DMS53 treated with DMSO at 0.1 percent for 48 hours (cell line): ENCODE measurements around the gene PTX4.

ENCODE experiments used
- DNase-seq: peaks from one replicate; lab custom pipeline; 2025; ENCODE audit not compliant: unreplicated experiment; lab: John Stamatoyannopoulos, UW

Gene PTX4

DNA sequence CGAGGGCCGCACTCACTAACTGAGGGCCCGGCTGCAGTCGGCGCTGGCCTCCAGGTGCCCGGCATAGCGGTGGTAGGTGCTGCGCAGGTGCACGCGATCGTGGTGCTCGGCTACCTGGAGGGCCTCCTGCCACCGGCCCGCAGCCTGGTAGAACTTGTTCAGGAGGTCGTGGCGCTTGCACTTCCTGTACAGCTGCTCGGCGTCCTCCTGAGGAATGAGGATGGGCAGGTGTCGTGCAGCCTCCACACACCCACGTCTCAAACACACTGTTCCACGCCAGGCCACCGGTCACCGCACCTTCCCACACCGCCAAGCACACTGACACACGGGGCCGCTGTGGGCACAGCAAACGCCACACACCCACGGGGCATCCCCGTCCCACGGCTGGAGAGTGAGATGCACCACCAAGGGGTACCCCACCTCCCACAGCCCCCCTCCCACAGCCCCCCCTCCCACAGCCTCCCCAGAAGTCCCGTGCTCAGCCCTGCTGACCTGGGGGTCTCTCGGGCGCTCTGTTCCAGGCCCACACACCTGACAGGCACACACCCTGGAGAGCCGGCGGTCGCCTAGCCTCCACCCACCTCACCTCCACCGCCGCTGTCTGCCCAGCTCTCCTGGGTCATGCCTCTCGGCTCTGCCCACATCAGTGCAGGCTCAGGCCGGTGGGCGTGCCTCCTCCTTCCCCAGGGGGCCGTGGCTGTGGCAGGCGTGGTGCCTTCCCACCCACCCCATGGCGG, 37.3 kb upstream of the PTX4 start:
- no peak for DNase-seq

DNA sequence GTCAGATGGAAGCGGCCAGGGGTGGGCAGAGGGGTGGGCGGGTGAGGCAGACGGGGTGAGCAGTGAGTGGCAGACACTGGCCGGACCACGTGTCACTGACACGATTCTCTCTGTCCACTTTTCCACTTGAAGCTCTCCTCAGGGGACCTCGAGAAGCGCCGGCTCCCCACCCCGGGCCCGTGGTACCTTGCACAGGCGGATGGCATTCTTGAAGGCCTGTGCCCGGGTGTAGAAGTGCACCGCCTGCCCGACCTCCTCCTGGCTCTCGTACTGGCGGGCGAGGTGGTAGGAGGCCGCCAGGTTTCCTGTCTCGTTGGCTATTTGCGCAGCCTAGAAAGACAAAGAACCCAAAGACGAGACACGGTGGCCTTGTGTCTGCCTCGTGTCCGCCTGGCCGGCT, 35.6 kb upstream of the PTX4 start:
- no peak for DNase-seq

- DNase-seq: no peak
Observed at GRCh38 chr16:1523581-1524245, 35.0 kb upstream of the PTX4 start.

DNA sequence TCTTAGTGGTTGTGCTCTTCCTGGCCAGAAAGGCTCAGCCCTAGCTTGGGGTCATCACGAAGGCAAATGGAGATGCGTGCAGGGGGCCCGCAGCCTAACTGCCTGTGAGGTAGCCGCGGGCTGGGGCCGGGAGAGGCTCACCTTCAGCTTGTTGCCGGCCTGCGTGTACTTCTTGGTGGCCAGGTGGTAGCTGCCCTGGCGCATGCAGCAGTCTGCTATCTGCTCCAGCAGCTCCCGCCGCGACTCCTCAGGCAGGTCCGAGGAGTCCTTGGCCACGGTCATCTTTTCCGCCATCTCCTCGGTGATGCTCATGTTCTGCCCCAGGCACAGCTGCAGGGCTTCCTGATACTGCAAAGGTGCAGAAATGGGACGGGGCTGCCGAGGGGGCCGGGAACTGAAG, 31.7 kb upstream of the PTX4 start:
- no peak for DNase-seq

- no peak for DNase-seq
Observed at GRCh38 chr16:1519831-1520230, 31.1 kb upstream of the PTX4 start.

DNA sequence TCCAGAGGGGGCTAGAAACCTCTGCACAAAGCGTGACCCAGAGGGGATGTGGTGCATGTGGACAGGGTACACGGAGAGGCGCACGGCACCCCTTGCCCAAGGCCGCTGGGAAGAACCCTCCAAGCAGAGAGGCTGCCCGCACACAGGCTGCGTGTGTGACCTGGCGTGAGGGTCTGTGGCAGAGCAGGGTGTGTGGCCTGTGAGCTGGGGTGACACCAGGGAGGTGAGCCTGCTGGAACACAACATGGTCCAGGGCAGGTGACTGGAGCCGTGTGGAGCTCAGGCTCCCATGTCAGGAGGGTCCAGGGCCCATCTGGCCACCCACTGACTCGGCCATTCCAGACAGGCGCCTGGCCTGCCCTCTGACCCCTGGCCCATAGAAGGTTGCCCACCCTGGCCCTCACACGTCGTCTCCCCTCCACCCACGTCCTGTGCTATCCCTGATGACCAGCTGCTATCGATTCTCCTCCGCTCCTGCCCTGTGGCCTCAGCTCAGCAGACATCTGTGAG, 29.9 kb upstream of the PTX4 start:
- DNase-seq: no peak

GRCh38 chr16:1514507-1514906, 25.8 kb upstream of the PTX4 start:
- no peak for DNase-seq

GRCh38 chr16:1512774-1513173, 24.0 kb upstream of the PTX4 start:
- DNase-seq: no peak

GRCh38 chr16:1511662-1512569, 23.2 kb upstream of the PTX4 start:
- no peak for DNase-seq

DNA sequence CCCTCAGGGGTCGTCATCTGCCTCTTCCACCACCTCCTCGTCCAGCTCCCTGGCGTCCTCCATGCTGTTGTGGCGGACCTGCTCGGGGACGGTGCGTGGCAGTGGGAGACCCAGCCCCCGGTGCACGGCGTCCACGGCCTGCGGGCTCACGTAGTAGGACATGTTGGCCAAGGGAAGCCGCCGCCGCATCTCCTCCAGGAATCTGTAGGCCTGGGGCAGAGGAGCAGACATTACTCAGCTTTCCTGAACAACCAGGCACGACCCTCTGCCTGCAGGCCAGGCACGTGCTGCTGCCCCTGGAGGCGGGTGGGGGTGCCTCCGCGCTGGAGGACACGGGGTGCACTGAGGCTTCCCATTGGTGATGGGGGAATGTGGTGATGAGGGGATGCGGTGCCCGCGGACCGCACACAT, 22.2 kb upstream of the PTX4 start:
- no peak for DNase-seq

DNA sequence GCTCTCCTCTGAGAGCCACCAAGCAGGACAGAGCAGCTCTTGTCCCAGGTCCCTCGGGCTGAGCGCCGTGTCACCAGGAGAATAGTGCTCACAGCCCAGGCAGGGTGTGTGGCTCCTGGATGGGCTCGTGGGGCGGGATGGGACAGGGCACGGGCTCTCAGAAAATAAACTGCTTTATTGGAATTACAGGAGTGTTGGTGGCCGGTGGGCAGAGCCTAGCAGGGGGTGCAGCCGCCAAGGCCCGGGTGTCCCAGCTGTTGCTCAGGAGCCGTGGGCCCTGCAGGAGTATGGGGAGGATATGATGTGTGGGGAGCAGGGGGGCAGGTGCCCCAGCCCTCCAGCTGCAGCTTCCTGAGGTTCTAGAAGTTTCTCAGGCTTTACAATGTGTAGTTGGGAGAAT, 21.5 kb upstream of the PTX4 start:
- DNase-seq: no peak

- no peak for DNase-seq
Observed at GRCh38 chr16:1509307-1510221, 20.8 kb upstream of the PTX4 start.

- DNase-seq: no peak
Observed at GRCh38 chr16:1508494-1509187, 19.9 kb upstream of the PTX4 start.

DNA sequence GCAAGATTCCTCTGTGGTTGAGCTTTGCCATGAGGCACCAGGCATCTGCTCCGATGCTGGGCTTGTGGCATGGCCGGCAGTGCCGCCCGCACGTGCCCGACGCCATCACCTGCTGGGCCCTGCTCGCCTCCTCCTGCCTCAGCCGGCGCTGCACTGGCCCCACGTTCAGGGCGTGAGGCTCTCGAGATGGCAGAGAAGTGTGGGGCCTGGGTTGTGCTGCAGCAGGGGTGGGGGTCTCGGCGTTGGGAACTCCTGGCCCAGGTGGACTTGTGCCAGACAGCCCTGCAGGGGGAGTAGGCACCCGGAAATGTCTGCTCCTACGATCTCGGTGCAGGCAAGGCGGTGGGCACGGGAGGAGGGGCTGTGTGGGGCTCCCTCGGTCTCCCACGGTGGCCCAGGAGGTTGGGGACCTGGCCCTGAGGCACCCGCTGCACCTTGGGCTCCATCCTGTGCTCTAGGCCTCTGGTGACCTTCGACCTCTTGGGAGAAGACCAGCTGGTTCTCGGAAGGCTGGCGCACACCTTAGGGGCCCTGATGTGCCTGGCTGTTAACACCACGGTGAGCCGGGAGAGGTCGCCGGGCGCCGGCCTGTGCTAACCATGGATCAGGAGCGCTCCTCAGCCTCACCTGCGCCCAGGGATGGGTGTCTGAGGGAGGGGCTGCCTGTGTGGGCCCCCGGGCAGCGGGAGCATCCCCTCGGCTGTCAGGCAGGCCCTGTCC, 17.9 kb upstream of the PTX4 start:
- DNase-seq: no peak

DNA sequence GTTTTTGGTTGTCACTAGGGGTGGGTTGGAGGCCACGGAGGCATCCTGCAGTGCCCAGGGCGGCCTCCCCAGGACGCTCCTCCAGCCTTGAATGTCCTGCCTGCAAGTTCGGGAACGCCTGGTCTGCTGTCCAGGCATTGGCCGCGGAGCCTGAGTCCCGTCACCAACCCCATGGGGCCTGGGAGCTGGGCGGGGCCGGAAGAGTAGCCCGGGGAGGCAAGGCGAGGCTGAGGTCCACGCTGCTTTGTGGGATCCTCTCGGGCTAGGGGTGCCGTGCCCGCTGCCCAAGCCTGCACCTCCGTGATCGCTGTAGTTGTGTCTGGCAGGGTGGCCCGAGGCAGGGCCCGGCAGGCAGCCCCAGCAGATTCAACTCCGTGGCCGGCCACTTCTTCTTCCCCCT, 17.2 kb upstream of the PTX4 start:
- DNase-seq: no peak

DNA sequence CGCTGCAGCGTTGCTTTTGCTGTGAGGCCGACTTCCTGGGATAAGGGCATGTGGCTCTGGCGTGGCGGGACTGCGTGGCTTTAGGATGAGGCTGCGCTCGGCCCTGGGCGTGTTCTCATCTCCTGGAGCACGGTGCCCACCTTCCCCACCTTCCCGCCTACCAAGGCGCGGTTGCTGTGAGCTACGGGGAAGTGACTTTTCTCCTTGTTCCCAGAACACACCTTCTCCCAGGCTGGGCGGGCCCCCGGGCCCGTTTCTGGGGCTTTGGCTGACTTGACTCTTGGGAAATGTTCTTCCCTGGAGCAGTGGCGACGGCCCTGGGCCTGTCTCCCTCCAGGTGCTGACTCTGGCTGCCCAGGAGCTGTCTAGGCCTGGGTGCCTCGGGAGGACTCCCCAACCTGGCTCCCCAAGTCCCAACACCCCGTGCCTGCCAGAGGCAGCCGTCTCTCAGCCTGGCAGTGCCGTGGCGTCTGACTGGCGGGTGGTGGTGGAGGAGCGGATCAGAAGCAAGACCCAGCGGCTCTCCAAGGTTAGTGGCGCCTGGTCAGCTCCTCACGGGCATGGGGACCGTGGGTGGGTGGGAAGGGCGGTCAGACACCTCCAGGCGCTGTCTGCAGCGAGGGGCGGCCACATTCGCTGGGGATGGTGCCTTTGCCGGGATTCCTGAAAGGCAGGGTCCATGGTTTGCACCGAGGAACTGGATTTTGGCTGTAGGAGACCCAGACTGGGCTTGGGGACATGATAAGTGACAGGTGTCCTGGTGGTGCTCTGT, 16.5 kb upstream of the PTX4 start:
- DNase-seq: no peak

- DNase-seq: no peak
Observed at GRCh38 chr16:1503110-1503955, 14.6 kb upstream of the PTX4 start.
